GM21423 (cell line): ENCODE measurements around the gene BSPH1.
"Not testable (repeated sequence)": the region's sequence is repeated elsewhere in the genome, so short reads cannot be mapped to it uniquely, and the experiment has no call there.

ENCODE experiments used
- ATAC-seq: cut with Tn5 transposase; IDR thresholded peaks from one replicate; pipeline ENCODE4 v1.9.1; 2021; ENCODE audit warnings: mild to moderate bottlenecking, moderate library complexity; ENCODE audit not compliant: unreplicated experiment

Gene BSPH1

DNA sequence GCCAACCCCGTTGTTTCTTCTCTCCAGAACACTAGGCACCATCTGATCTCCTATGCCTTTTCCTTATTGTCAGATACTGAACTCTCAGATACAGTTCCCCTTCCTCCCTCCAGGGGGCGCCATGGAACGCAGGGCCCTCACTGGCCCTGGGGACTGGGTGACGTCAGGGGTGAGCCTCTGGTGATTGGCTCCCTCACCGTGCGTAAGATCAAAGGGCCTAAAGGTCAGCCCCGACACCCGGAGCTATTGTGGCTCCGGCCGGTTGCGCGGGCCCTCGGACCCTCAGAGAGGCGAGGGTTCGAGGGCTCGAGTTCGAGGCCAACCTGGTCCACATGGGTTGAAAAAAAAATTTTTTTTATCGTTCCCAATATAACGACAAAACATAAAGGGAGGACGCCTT lies 63.4 kb downstream of the BSPH1 start:
- not testable (repeated sequence) for ATAC-seq

DNA sequence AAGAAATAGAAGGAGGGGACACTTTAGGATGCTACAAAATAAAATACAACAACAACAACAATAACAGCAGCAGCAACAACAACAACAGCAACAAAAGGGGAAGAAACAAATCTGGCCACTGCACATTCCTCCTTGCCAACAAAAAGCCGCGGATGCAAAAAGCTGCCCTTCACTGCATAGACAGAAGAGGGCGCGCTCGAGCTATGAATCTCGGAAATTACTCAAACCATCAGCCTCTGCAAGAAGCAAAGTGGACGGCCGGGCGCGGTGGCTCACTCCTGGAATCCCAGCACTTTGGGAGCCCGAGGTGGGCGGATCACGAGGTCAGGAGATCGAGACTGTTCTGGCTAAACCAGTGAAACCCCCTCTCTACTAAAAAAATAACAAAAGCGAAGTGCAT lies 71.9 kb downstream of the BSPH1 start:
- ATAC-seq, result not testable (repeated sequence)
